Prostate gland (tissue), 2 donors: ENCODE measurements around the gene NAP1L1. TPM values are rescaled to one million over a fixed set of nuclear protein-coding genes. Genes with fewer than 3 reads are reported as not detected.

ENCODE experiments used
- DNase-seq: peaks from one replicate; pipeline ENCODE4 v3.0.0-alpha.2; 2019; ENCODE audit warnings: low spot score
- H3K27ac ChIP-seq, 2 donors: fragments of 200-600 bp; sonication (generic); 2 replicates each; pipeline ENCODE4 v1.5.1; 2017 to 2019
- H3K27me3 ChIP-seq: fragments of 200-600 bp; sonication (generic); replicated peaks from 2 replicates; pipeline ENCODE4 v1.5.1; 2019; ENCODE audit not compliant: insufficient read depth
- H3K36me3 ChIP-seq, 2 donors: fragments of 200-600 bp; sonication (generic); 1 replicate in 1 of 2; 2 replicates in 1 of 2; pipeline versions ENCODE4 v1.5.1 to v1.8.1; 2017 to 2019
- H3K4me1 ChIP-seq: fragments of 200-600 bp; sonication (generic); replicated peaks from 2 replicates; pipeline ENCODE4 v1.5.1; 2019
- H3K4me3 ChIP-seq, 2 donors: fragments of 200-600 bp; sonication (generic); 2 replicates each; pipeline ENCODE4 v1.5.1; 2017 to 2019
- H3K9me3 ChIP-seq: fragments of 200-600 bp; sonication (generic); 2 replicates; pipeline ENCODE4 v1.5.1; 2017
- CTCF ChIP-seq, 4 experiments: fragments of 200-600 bp in 2 of 4; fragments of 450-650 bp in 2 of 4; sonication (generic) in 2 of 4; IDR thresholded peaks; 1 replicate in 3 of 4; 2 replicates in 1 of 4; pipeline ENCODE4 v1.5.1; 2016 to 2019; ENCODE audit warnings: antibody characterized with exemption in 4 of 4, mild to moderate bottlenecking in 2 of 4, moderate library complexity in 2 of 4
- POLR2A ChIP-seq: fragments of 450-650 bp; IDR thresholded peaks from one replicate; pipeline ENCODE4 v1.6.1; 2016; ENCODE audit warnings: antibody characterized with exemption, mild to moderate bottlenecking
- POLR2AphosphoS5 ChIP-seq: sonication (generic); formaldehyde crosslinking; IDR thresholded peaks from one replicate; pipeline ENCODE4 v1.6.1; 2017; ENCODE audit warnings: antibody characterized with exemption
- WGBS: methylation state at CpG from one replicate; pipeline ENCODE4 v1.1.5; 2018; 5-methylcytosine and 5-hydroxymethylcytosine counted together
- intact Hi-C: fragments of 100-400 bp; cut with DNase I; formaldehyde crosslinking; loops from one replicate; pipeline ENCODE4 v1.14.2; 2022
- total RNA-seq, 2 donors: library from RNA; depleted of rRNA; stranded (reverse); fragments of >200 nt; gene quantifications; one replicate each; pipeline ENCODE4 v1.1.0, GENCODE V29; 2016

NAP1L1 gene, protein sequence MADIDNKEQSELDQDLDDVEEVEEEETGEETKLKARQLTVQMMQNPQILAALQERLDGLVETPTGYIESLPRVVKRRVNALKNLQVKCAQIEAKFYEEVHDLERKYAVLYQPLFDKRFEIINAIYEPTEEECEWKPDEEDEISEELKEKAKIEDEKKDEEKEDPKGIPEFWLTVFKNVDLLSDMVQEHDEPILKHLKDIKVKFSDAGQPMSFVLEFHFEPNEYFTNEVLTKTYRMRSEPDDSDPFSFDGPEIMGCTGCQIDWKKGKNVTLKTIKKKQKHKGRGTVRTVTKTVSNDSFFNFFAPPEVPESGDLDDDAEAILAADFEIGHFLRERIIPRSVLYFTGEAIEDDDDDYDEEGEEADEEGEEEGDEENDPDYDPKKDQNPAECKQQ
- 100 to 1,000 TPM; 223 to 325 TPM for total RNA-seq

- Histone ChIP-seq H3K36me3 (no peaks in the 10 kb centered on the region), H3K27ac (peak within 1 kb of the TSS; percentile 96 to 99), H3K27me3 (no peaks in the 10 kb centered on the region), H3K9me3 (no peaks in the 10 kb centered on the region), H3K4me3 (peak within 1 kb of the TSS; percentile 76 to 94), H3K4me1 (no peaks in the 10 kb centered on the region)
- peak; percentile 83 for TF ChIP-seq POLR2AphosphoS5
- peak; percentile 93 for TF ChIP-seq POLR2A
- peak in 1 of 4 experiments; percentile 11 for TF ChIP-seq CTCF (IDR thresholded peaks at IDR 0.05)
- under 1% methylated on average over 77 of the region's 100 CpGs for WGBS
- intact Hi-C loops = loop anchor here (2.0 to 10.0 kb wide), 3 partner anchors 175 to 501 kb away; partner anchors contain the start of gene BBS10
- DNase-seq = peak; percentile 97
These were observed at the start of gene NAP1L1 for GRCh38 chr12:76083904-76084862. Gene NAP1L1 (minus strand): TSS chr12:76084685. CDS start chr12:76074219, 10,466 bp downstream.

DNA sequence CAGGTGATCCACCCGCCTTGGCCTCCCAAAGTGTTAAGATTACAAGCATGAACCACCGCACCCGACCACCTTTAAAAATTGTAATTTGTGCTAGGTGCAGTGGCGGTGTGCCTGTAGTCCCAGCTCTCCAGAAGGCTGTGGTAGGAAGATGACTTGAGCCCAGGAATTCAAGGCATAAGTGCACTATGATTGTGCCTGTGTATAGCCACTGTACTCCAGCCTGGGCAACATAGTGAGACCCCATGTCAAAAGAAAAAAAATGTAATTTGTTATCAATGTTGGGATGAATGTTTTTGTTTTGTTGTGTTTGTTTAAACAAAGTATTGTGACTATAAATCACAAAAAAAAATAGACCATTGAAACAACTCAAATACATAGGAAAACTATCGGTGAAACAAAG, 43.1 kb upstream of the NAP1L1 start:
- Histone ChIP-seq H3K4me3 (no peak overlapping the region), H3K9me3 (no peaks in the 10 kb centered on the region), H3K27me3 (no peaks in the 10 kb centered on the region), H3K27ac (no peak overlapping the region), H3K36me3 (no peaks in the 10 kb centered on the region), H3K4me1 (no peaks in the 10 kb centered on the region)
- TF ChIP-seq POLR2AphosphoS5 (no peak), CTCF (IDR thresholded peaks at IDR 0.05) (no peak)
- WGBS = 96% methylated on average over 5 of the region's 5 CpGs
- no peak for DNase-seq
- intact Hi-C loops = no loop called here

GRCh38 chr12:76124456-76124855, 40.0 kb upstream of the NAP1L1 start:
- intact Hi-C loops = no loop called here
- no peak for TF ChIP-seq POLR2A
- no peak for TF ChIP-seq POLR2AphosphoS5
- TF ChIP-seq CTCF (IDR thresholded peaks at IDR 0.05) = no peak
- Histone ChIP-seq H3K4me1 (no peaks in the 10 kb centered on the region), H3K4me3 (no peak overlapping the region), H3K27ac (no peak overlapping the region), H3K36me3 (no peaks in the 10 kb centered on the region), H3K27me3 (no peaks in the 10 kb centered on the region), H3K9me3 (no peaks in the 10 kb centered on the region)
- DNase-seq = no peak
- 82% methylated on average over 5 of the region's 5 CpGs for WGBS

GRCh38 chr12:76123259-76124212, 39.1 kb upstream of the NAP1L1 start:
- WGBS = 29% methylated on average over 4 of the region's 4 CpGs
- no peak for TF ChIP-seq POLR2A
- TF ChIP-seq CTCF (IDR thresholded peaks at IDR 0.05) = no peak
- no peak for TF ChIP-seq POLR2AphosphoS5

More at GRCh38 chr12:76123259-76124212, 39.1 kb upstream of the NAP1L1 start:
- H3K4me3 ChIP-seq = no peak overlapping the region
- H3K27me3 ChIP-seq = no peaks in the 10 kb centered on the region
- H3K36me3 ChIP-seq = no peaks in the 10 kb centered on the region
- H3K4me1 ChIP-seq = no peaks in the 10 kb centered on the region
- H3K27ac ChIP-seq = no peak overlapping the region
- DNase-seq = no peak
- no peaks in the 10 kb centered on the region for H3K9me3 ChIP-seq
- intact Hi-C loops = no loop called here
